ENCODE results near the gene BLVRB.
"Not testable (repeated sequence)": the region's sequence is repeated elsewhere in the genome, so short reads cannot be mapped to it uniquely, and the experiment has no call there.

The BLVRB gene

GRCh38 chr19:40497214-40497613 lies 31.7 kb upstream of the BLVRB start:
- TF ChIP-seq FOXP2 (optimal IDR thresholded peaks at IDR 0.05; ENCODE audit: control extremely low read depth, extremely low read length, insufficient read depth) (no peak), EZH2 (IDR thresholded peaks at IDR 0.05) (no peak), POLR2AphosphoS5 (IDR thresholded peaks at IDR 0.05; ENCODE audit: borderline replicate concordance, low read depth, low read length) (no peak)

GRCh38 chr19:40494191-40494838 lies 28.8 kb upstream of the BLVRB start:
- no peak for DNase-seq (ENCODE audit: low read depth, low spot score)
- Histone ChIP-seq H3K36me3 (ENCODE audit: insufficient read depth, low read length) (no peaks in the 10 kb centered on the region), H3K9me3 (ENCODE audit: low read depth, low read length) (no peaks in the 10 kb centered on the region), H3K27ac (no peak overlapping the region), H3K9ac (ENCODE audit: insufficient read length) (no peak overlapping the region), H3K4me3 (no peak overlapping the region)
- TF ChIP-seq FOXP2 (optimal IDR thresholded peaks at IDR 0.05; ENCODE audit: control extremely low read depth, extremely low read length, insufficient read depth), result no peak
- no peak for TF ChIP-seq POLR2AphosphoS5 (IDR thresholded peaks at IDR 0.05; ENCODE audit: borderline replicate concordance, low read depth, low read length)
- no peak for TF ChIP-seq EZH2 (IDR thresholded peaks at IDR 0.05)

More at GRCh38 chr19:40497214-40497613, 31.7 kb upstream of the BLVRB start:
- H3K9ac ChIP-seq (ENCODE audit: insufficient read length), result no peak overlapping the region
- H3K9me3 ChIP-seq (ENCODE audit: low read depth, low read length), result no peaks in the 10 kb centered on the region
- H3K27ac ChIP-seq, result no peak overlapping the region
- H3K36me3 ChIP-seq (ENCODE audit: insufficient read depth, low read length), result no peaks in the 10 kb centered on the region
- no peak overlapping the region for H3K4me3 ChIP-seq
- DNase-seq (ENCODE audit: low read depth, low spot score), result no peak

GRCh38 chr19:40493778-40494177 lies 28.2 kb upstream of the BLVRB start:
- no peak for TF ChIP-seq EZH2 (IDR thresholded peaks at IDR 0.05)
- no peak for TF ChIP-seq FOXP2 (optimal IDR thresholded peaks at IDR 0.05; ENCODE audit: control extremely low read depth, extremely low read length, insufficient read depth)
- TF ChIP-seq POLR2AphosphoS5 (IDR thresholded peaks at IDR 0.05; ENCODE audit: borderline replicate concordance, low read depth, low read length), result no peak
- Histone ChIP-seq H3K9me3 (ENCODE audit: low read depth, low read length) (no peaks in the 10 kb centered on the region), H3K27ac (no peak overlapping the region), H3K36me3 (ENCODE audit: insufficient read depth, low read length) (no peaks in the 10 kb centered on the region), H3K9ac (ENCODE audit: insufficient read length) (no peak overlapping the region), H3K4me3 (no peak overlapping the region)
- no peak for DNase-seq (ENCODE audit: low read depth, low spot score)

- Histone ChIP-seq H3K9ac (ENCODE audit: insufficient read length) (no peak overlapping the region), H3K36me3 (ENCODE audit: insufficient read depth, low read length) (no peaks in the 10 kb centered on the region), H3K4me3 (no peak overlapping the region), H3K9me3 (ENCODE audit: low read depth, low read length) (no peaks in the 10 kb centered on the region), H3K27ac (no peak overlapping the region)
- no peak for TF ChIP-seq FOXP2 (optimal IDR thresholded peaks at IDR 0.05; ENCODE audit: control extremely low read depth, extremely low read length, insufficient read depth)
- no peak for TF ChIP-seq POLR2AphosphoS5 (IDR thresholded peaks at IDR 0.05; ENCODE audit: borderline replicate concordance, low read depth, low read length)
- no peak for TF ChIP-seq EZH2 (IDR thresholded peaks at IDR 0.05)
- DNase-seq (ENCODE audit: low read depth, low spot score), result no peak
These were observed 26.7 kb upstream of the BLVRB start for GRCh38 chr19:40492274-40492673.

GRCh38 chr19:40489882-40490230 lies 24.3 kb upstream of the BLVRB start:
- Histone ChIP-seq H3K36me3 (ENCODE audit: insufficient read depth, low read length) (no peaks in the 10 kb centered on the region), H3K9ac (ENCODE audit: insufficient read length) (no peak overlapping the region), H3K27ac (no peak overlapping the region), H3K9me3 (ENCODE audit: low read depth, low read length) (no peaks in the 10 kb centered on the region), H3K4me3 (no peak overlapping the region)
- no peak for DNase-seq (ENCODE audit: low read depth, low spot score)
- no peak for TF ChIP-seq POLR2AphosphoS5 (IDR thresholded peaks at IDR 0.05; ENCODE audit: borderline replicate concordance, low read depth, low read length)
- TF ChIP-seq FOXP2 (optimal IDR thresholded peaks at IDR 0.05; ENCODE audit: control extremely low read depth, extremely low read length, insufficient read depth), result no peak
- no peak for TF ChIP-seq EZH2 (IDR thresholded peaks at IDR 0.05)

- Histone ChIP-seq H3K27ac (no peak overlapping the region), H3K36me3 (ENCODE audit: insufficient read depth, low read length) (no peaks in the 10 kb centered on the region), H3K9me3 (ENCODE audit: low read depth, low read length) (no peaks in the 10 kb centered on the region), H3K4me3 (no peak overlapping the region), H3K9ac (ENCODE audit: insufficient read length) (no peak overlapping the region)
- no peak for TF ChIP-seq FOXP2 (optimal IDR thresholded peaks at IDR 0.05; ENCODE audit: control extremely low read depth, extremely low read length, insufficient read depth)
- TF ChIP-seq POLR2AphosphoS5 (IDR thresholded peaks at IDR 0.05; ENCODE audit: borderline replicate concordance, low read depth, low read length), result no peak
- no peak for TF ChIP-seq EZH2 (IDR thresholded peaks at IDR 0.05)
- DNase-seq (ENCODE audit: low read depth, low spot score), result no peak
These were observed 20.5 kb upstream of the BLVRB start for GRCh38 chr19:40486017-40486416.

- not testable (repeated sequence) for H3K9me3 ChIP-seq (ENCODE audit: low read depth, low read length); DNase-seq (ENCODE audit: low read depth, low spot score); H3K4me3 ChIP-seq; H3K36me3 ChIP-seq (ENCODE audit: insufficient read depth, low read length); H3K27ac ChIP-seq; H3K9ac ChIP-seq (ENCODE audit: insufficient read length)
These were observed 10.5 kb upstream of the BLVRB start for GRCh38 chr19:40475878-40476644.

GRCh38 chr19:40474737-40475136 lies 9.2 kb upstream of the BLVRB start:
- H3K9me3 ChIP-seq (ENCODE audit: low read depth, low read length), result no peaks in the 10 kb centered on the region
- H3K27ac ChIP-seq, result no peak overlapping the region
- DNase-seq (ENCODE audit: low read depth, low spot score), result no peak
- H3K36me3 ChIP-seq (ENCODE audit: insufficient read depth, low read length), result no peaks in the 10 kb centered on the region
- TF ChIP-seq POLR2AphosphoS5 (IDR thresholded peaks at IDR 0.05; ENCODE audit: borderline replicate concordance, low read depth, low read length) (no peak), EZH2 (IDR thresholded peaks at IDR 0.05) (no peak), FOXP2 (optimal IDR thresholded peaks at IDR 0.05; ENCODE audit: control extremely low read depth, extremely low read length, insufficient read depth) (no peak)
- no peak overlapping the region for H3K9ac ChIP-seq (ENCODE audit: insufficient read length)
- H3K4me3 ChIP-seq, result no peak overlapping the region

Data from SK-N-MC (cell line).